ENCODE measurements around the gene ITPKC. TPM values are rescaled to one million over a fixed set of nuclear protein-coding genes. Genes with fewer than 3 reads are reported as not detected.
A peak's percentile ranks its signal among the peaks of the same experiment; 100 is the strongest.

The ITPKC gene
- total RNA-seq, 1 donor from 2014 or later = 6.5 TPM

DNA sequence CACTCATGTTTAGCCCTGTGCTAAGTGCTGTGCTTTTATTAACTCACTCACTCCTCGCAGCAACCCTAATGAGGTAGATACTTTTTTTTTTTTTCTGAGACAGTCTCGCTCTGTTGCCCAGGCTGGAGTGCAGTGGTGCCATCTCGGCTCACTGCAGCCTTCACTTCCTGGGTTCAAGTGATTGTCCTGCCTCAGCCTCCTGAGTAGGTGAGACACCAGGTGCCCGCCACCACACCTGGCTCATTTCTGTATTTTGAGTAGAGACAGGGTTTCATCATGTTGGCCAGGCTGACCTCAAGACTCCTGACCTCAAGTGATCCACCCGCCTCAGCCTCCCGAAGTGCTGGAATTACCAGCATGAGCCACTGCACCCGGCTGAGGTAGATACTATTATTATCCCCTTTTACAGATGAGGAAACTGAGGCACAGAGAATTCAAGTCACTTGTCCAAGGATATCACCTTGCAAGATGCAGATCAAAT is 2.5 kb downstream of the ITPKC start:
- Mint-ChIP-seq H3K27ac (no peak overlapping the region), H3K4me1 (peaks cover 37% of the 10 kb centered on the region), H3K27me3 (ENCODE audit: insufficient read depth, low read depth) (peaks cover 11% of the 10 kb centered on the region), H3K4me3 (peak overlapping the region; percentile 72), H3K9me3 (no peaks in the 10 kb centered on the region), H3K36me3 (peaks cover 20% of the 10 kb centered on the region)
- no peak for DNase-seq (ENCODE audit: low spot score)
- Histone ChIP-seq H3K27ac (no peak overlapping the region), H3K79me2 (ENCODE audit: low read depth) (peaks cover 53% of the 10 kb centered on the region), H4K20me1 (ENCODE audit: low read depth) (peaks cover 34% of the 10 kb centered on the region), H3K4me2 (peak overlapping the region; percentile 78), H2AFZ (replicated peaks) (no peak overlapping the region), H3K27me3 (no peaks in the 10 kb centered on the region), H3K4me3 (peak overlapping the region; percentile 65), H3F3A (ENCODE audit: low read depth) (peaks cover 23% of the 10 kb centered on the region), H3K4me1 (peaks cover 16% of the 10 kb centered on the region), H3K9me3 (ENCODE audit: low read depth) (no peaks in the 10 kb centered on the region), H3K9ac (no peak overlapping the region), H3K36me3 (no peaks in the 10 kb centered on the region)
- TF ChIP-seq EZH2phosphoT487 (IDR thresholded peaks at IDR 0.05) (no peak), CTCF (IDR thresholded peaks at IDR 0.05) (no peak), EZH2 (IDR thresholded peaks at IDR 0.05) (no peak)

DNA sequence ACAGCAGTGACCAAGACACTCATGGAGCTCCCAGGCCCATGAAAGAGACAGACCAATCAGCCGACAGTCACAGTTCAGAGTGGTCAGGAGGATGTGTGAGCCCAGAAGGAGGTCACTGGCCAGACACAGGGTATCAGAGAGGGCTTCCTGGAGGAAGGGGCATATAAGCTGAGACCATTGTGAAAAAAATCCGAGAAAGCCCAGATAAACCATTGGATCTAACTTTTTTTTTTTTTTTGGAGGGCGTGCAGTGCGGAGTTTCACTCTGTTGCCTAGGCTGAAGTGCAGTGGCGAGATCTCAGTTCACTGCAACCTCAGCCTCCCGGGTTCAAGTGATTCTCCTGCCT is 4.2 kb downstream of the ITPKC start:
- Mint-ChIP-seq H3K9me3 (no peaks in the 10 kb centered on the region), H3K27ac (no peak overlapping the region), H3K4me3 (peak overlapping the region; percentile 6), H3K4me1 (peaks cover 24% of the 10 kb centered on the region), H3K36me3 (peaks cover 26% of the 10 kb centered on the region), H3K27me3 (ENCODE audit: insufficient read depth, low read depth) (peaks cover 6% of the 10 kb centered on the region)
- Histone ChIP-seq H3K9ac (no peak overlapping the region), H3K4me3 (no peak overlapping the region), H3K36me3 (no peaks in the 10 kb centered on the region), H4K20me1 (ENCODE audit: low read depth) (peaks cover 34% of the 10 kb centered on the region), H3K27ac (no peak overlapping the region), H2AFZ (replicated peaks) (no peak overlapping the region), H3F3A (ENCODE audit: low read depth) (peaks cover 13% of the 10 kb centered on the region), H3K4me1 (peaks cover 16% of the 10 kb centered on the region), H3K27me3 (no peaks in the 10 kb centered on the region), H3K79me2 (ENCODE audit: low read depth) (peaks cover 43% of the 10 kb centered on the region), H3K4me2 (no peak overlapping the region), H3K9me3 (ENCODE audit: low read depth) (no peaks in the 10 kb centered on the region)
- TF ChIP-seq EZH2 (IDR thresholded peaks at IDR 0.05) (no peak), CTCF (IDR thresholded peaks at IDR 0.05) (no peak), EZH2phosphoT487 (IDR thresholded peaks at IDR 0.05) (no peak)
- DNase-seq (ENCODE audit: low spot score) = no peak

- H2AFZ ChIP-seq (replicated peaks) = no peak overlapping the region
- peaks cover 26% of the 10 kb centered on the region for H3K36me3 Mint-ChIP-seq
- no peak overlapping the region for H3K4me3 ChIP-seq
- H3K9me3 ChIP-seq (ENCODE audit: low read depth) = no peaks in the 10 kb centered on the region
- no peak overlapping the region for H3K4me2 ChIP-seq
- TF ChIP-seq CTCF (IDR thresholded peaks at IDR 0.05) (no peak), EZH2 (IDR thresholded peaks at IDR 0.05) (no peak), EZH2phosphoT487 (IDR thresholded peaks at IDR 0.05) (no peak)
- H3K4me1 ChIP-seq = peaks cover 16% of the 10 kb centered on the region
- no peak for DNase-seq (ENCODE audit: low spot score)
- H3K36me3 ChIP-seq = no peaks in the 10 kb centered on the region
- no peak overlapping the region for H3K9ac ChIP-seq
- H3F3A ChIP-seq (ENCODE audit: low read depth) = peaks cover 9% of the 10 kb centered on the region
- no peaks in the 10 kb centered on the region for H3K9me3 Mint-ChIP-seq
- H3K4me1 Mint-ChIP-seq = peaks cover 24% of the 10 kb centered on the region
- no peaks in the 10 kb centered on the region for H3K27me3 ChIP-seq
- peaks cover 6% of the 10 kb centered on the region for H3K27me3 Mint-ChIP-seq (ENCODE audit: insufficient read depth, low read depth)
- no peak overlapping the region for H3K4me3 Mint-ChIP-seq
- peak overlapping the region; percentile 61 for H3K27ac Mint-ChIP-seq
- no peak overlapping the region for H3K27ac ChIP-seq
- peaks cover 34% of the 10 kb centered on the region for H4K20me1 ChIP-seq (ENCODE audit: low read depth)
- H3K79me2 ChIP-seq (ENCODE audit: low read depth) = peaks cover 39% of the 10 kb centered on the region
Observed at GRCh38 chr19:40721936-40722661, 5.2 kb downstream of the ITPKC start.

Data from neural progenitor cell (in vitro differentiated cells).